Stimulated activated CD4-positive, alpha-beta T cell treated with anti-CD3 and anti-CD28 coated beads, Interleukin-1b, Interleukin-23, amount 100 ng/mL, for 24 hours (primary cell): Measurements from ENCODE around the gene FBN1.

Experiments
- DNase-seq, 4 experiments: peaks; one replicate each; pipeline ENCODE4 v3.0.0-alpha.2; 2020; ENCODE audit warnings: low read depth in 4 of 4, low spot score in 1 of 4

FBN1 gene

DNA sequence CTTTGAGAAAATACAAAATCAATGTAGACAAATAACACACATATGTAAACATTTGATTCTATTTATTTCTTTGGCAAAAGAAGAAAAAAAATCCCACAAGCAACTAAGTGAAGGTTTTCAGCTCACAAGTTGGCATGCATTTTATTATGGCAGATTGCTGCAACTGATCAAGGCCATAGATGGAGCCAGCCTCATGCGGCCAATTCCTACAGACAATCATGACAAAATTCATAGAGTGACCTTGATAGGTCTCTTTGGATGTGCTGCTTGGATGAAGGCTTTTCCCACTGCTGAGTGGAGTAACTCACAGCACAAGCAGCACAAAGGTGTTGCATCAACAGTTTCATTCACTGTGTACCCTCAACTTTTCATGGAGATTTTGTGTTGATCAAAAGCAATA lies 22.1 kb downstream of the FBN1 start:
- no peak for DNase-seq

DNA sequence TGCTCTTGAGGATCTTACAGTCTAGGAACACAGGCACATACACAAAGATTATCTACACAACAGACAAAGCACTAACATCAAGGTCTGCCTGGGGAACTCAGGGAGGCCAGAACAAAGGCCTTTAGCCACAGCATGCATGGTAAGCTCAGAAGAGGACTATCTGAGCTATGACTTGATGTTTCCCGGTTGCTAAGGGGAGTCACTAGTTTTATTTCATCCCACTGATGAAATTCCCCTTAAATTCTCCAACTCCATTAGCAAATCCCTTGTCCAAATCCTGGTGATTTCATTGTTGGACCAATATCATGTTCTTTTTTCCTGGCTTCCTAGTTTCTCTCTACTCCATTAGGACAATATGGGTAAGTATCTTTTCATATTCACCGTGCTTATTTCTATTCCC lies 23.3 kb downstream of the FBN1 start:
- DNase-seq = no peak

GRCh38 chr15:48619446-48619845 lies 26.1 kb downstream of the FBN1 start:
- no peak for DNase-seq

DNA sequence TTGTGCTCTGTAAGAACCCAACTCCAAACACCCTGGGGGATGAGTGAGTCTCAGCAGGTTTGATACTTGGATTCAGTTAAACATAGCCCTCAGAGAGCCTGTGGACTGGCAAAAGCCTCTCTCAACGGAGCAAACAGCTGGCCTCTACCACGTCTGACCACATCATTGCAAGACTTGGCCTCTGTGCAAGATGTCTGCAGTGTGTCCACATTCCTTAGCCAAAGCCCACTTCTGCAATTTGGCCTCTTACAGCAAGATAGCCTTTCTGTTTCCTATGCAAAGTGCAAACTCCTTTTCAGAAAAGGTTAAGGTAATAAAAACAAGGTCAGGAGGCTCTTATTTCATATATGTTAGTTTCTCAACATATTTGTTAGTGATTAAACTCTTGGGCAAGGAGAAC lies 27.9 kb downstream of the FBN1 start:
- DNase-seq = no peak

- no peak for DNase-seq
Measured at GRCh38 chr15:48616216-48616615, 29.3 kb downstream of the FBN1 start.

GRCh38 chr15:48614051-48614450 lies 31.5 kb downstream of the FBN1 start:
- DNase-seq = no peak

DNA sequence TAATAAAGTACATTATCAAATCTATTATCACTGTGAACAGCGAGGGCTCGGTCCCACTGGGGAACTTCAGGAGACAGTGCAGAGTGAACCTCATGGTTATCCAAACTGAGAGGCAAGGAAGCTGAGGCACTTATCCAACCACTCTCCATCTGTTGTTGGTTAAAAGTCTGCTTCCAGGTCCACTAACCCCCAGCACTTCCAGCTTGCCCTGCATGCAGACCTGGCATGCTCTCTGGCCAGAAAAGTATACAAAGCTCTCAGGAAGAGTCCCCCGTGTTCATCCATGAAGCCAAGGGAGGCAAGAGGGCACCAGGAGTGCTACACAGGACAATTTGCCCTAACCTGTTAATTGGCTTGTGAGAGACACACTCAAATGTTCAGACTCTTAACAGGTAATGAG lies 36.0 kb downstream of the FBN1 start:
- no peak for DNase-seq

DNA sequence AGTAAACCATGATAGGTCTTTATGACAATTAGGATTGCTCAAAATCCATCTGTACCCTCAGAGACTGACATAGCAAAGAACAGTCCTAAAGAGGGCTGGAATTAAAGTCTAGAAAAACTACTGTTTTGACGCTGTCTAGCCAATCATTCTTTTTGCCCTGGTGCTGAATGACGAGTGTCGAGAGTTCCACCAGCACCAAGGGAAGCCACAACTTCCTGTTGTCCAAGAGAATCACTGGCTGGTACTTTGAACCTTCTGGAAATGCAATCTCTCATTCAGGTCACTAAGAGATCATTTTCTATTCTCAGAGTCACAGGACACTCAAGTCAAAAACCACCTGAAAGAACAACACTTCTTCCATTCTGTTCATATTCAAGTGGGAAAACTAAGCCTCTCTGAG lies 37.7 kb downstream of the FBN1 start:
- DNase-seq = no peak

- no peak for DNase-seq
Measured at GRCh38 chr15:48604567-48604966, 40.9 kb downstream of the FBN1 start.

DNA sequence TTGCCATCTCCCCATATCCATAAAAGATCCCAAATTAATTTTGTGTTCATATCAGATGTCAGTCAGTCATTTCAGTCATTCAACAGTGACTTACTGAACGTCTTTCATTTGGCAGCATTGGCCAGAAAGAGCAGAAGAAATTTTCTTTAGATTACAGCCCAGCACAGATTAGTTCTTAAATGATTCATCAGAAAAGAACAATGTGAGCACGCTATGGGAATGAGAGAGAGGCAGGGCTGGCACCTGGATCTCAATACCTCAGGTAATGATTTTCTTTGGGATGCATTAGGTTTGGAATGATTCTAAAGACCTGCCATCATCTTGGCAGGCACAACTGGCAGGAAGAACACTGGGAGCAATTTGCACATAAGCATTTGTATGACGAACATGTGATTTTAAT lies 41.6 kb downstream of the FBN1 start:
- DNase-seq = no peak

DNA sequence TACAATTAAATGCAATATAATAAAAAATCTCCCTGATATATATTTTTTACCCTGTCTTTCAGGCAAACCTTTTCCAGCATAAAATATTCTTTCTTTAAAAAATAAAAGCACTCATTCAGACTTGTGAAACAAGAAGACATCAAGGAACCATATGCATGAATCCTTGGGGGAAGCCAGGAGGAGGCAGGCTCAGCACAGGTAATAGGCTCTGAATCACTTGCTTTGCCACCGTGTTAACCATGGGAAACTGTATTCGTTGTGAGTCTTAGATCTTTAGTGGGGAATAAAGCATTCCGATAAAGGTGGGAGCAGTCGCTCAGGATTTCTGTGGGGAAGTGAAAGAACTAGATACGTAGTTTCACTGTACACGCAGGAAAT lies 42.4 kb downstream of the FBN1 start:
- DNase-seq = no peak

GRCh38 chr15:48602358-48603122 lies 43.0 kb downstream of the FBN1 start:
- DNase-seq = no peak

GRCh38 chr15:48601095-48601494 lies 44.4 kb downstream of the FBN1 start:
- no peak for DNase-seq

- no peak for DNase-seq
Measured at GRCh38 chr15:48596841-48597240, 48.7 kb downstream of the FBN1 start.

GRCh38 chr15:48596415-48596814 lies 49.1 kb downstream of the FBN1 start:
- DNase-seq = no peak

DNA sequence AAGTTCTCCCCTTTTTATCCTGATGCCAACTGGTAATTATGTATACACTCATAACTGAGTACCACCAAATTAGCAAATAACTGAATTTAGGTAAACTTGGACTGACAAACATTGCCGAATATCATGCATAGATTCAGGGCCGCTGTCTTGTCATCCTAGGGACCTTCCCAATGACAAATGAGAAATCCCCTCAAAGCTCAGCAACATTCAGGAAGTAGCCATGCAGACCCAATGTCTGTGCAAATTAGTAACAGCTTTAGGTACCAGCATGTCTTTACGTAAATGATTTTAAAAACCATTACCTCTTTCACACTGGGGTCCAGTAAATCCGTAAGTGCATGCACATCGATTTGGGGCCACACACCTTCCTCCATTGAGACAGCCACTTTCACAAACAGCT lies 49.5 kb downstream of the FBN1 start:
- no peak for DNase-seq

DNA sequence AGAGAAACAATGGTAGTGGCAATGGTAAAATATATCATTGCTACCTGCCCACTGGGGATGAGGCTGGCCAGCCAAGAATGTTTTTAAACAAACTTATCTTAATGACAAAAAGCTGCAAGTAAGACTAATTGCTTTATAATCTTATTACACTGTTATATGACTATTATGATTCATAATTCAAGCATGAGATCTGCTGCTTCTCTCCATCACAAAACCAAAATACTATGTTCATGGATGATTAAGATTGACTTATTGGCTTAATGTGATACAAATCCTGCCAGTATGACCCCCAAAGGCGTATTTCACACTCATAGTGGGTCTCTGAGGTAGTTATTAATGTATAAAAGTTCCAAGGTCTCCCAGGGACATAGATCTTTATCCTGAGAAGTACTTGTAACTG lies 52.6 kb downstream of the FBN1 start:
- DNase-seq = no peak

DNA sequence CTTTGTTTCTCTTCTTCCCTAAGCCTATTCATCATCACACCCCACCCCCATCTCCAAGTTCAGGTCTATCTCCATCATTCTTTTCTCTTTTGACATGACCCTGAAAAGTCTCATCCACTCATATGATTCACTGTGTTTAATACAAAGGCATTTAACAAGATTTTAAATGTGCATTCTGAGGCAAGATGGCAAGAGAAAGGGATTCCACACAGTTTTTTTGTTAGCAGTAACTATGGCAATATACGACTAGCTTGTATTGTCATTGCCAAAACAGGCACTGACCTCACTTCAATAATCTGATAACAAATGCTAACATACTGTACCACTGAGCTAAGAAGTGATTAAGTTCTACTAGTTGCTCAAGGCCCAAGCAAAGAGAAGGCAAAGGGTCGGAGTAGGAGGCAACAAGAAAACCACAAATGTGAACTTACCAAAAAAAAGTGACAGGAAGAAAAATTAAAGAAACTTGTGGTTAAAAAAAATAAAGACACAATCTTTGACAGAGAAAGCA lies 53.2 kb downstream of the FBN1 start:
- no peak for DNase-seq

DNA sequence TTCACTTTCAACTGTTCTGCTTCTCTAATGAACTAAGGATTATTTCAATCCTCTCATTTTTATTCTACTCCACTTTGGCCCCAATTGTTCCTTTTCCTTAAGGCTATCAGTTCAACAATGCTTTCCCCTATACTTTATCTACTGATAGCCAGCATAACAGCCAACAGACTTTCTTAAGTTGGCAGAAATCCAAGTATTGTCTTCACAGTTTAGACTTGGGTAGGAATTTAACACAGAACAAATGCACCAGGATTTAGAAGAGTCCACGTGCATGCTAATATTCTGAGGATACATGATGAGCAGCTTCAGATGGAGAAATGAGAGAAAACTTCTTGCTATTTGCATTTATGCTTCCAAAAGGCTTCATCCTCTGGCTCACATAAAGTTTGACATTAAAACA lies 54.8 kb downstream of the FBN1 start:
- DNase-seq = no peak

- no peak for DNase-seq
Measured at GRCh38 chr15:48584812-48585563, 60.5 kb downstream of the FBN1 start.

DNA sequence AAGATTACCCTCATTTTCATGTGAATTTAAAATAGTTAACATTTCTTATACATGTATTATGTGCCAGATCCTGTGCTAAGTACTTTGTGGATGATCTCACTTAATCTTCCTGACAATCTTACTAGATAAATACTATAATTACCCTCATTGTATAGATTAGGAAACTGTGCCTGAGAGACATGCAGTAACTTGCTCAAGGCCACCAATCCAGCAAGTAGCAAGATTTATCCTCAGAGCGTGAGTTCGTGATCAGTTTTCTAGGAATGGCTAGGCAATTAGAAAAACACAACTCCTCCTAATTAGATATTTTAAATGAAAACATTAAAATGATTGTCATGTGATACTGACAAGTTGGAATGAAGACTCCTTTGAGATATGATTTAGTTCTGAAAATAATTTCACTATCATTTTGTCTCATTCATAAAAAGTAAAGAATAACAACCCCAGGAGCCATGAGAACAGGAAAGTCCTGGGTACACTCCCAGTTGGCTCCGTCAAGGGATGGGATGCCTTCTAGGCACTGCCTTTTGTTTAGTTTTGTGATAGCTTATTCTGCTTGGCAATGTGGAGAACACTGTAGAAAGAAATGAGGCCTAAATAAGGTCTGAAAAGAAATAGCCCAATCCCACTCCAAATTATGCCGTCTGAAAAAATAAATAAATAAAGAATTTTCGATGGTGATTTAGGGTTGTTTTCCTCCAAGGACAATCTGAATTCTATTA lies 61.3 kb downstream of the FBN1 start:
- no peak for DNase-seq
